Stimulated activated CD8-positive, alpha-beta memory T cell treated with anti-CD3 and anti-CD28 coated beads, Interleukin-4, amount 100 ng/mL, for 24 hours (primary cell): Measurements from ENCODE around the gene FBLIM1.
A peak's percentile ranks its signal among the peaks of the same experiment; 100 is the strongest.
"Not testable (repeated sequence)": the region's sequence is repeated elsewhere in the genome, so short reads cannot be mapped to it uniquely, and the experiment has no call there.

Source experiments
- DNase-seq: peaks from one replicate; pipeline ENCODE4 v3.0.0-alpha.2; 2020; ENCODE audit warnings: low read depth

Gene FBLIM1

GRCh38 chr1:15816674-15817073 lies 58.1 kb downstream of the FBLIM1 start:
- no peak for DNase-seq

- no peak for DNase-seq
Observed at GRCh38 chr1:15820478-15820877, 61.9 kb downstream of the FBLIM1 start.

GRCh38 chr1:15825800-15826199 lies 67.2 kb downstream of the FBLIM1 start:
- DNase-seq: no peak

GRCh38 chr1:15826810-15827507 lies 68.4 kb downstream of the FBLIM1 start:
- DNase-seq: no peak

GRCh38 chr1:15827567-15827966 lies 69.0 kb downstream of the FBLIM1 start:
- not testable (repeated sequence) for DNase-seq

- not testable (repeated sequence) for DNase-seq
Observed at GRCh38 chr1:15828931-15829330, 70.3 kb downstream of the FBLIM1 start.

GRCh38 chr1:15830258-15830657 lies 71.7 kb downstream of the FBLIM1 start:
- no peak for DNase-seq

- no peak for DNase-seq
Observed at GRCh38 chr1:15833069-15833679, 74.6 kb downstream of the FBLIM1 start.

GRCh38 chr1:15833842-15834405 lies 75.3 kb downstream of the FBLIM1 start:
- no peak for DNase-seq

GRCh38 chr1:15834406-15835204 lies 76.0 kb downstream of the FBLIM1 start:
- peak; percentile 83 for DNase-seq

GRCh38 chr1:15835205-15835740 lies 76.7 kb downstream of the FBLIM1 start:
- no peak for DNase-seq

- DNase-seq: peak; percentile 99
Observed at GRCh38 chr1:15835741-15836510, 77.3 kb downstream of the FBLIM1 start.
